SH-SY5Y (cell line): ENCODE results near the gene OR10A5.

Experiments
- GATA2 ChIP-seq: IDR thresholded peaks from 2 replicates; pipeline ENCODE4 v1.6.1; 2011; ENCODE audit warnings: mild to moderate bottlenecking, low read depth, low read length
- GATA3 ChIP-seq: IDR thresholded peaks from 2 replicates; pipeline ENCODE4 v1.6.1; 2011; ENCODE audit warnings: low read depth, mild to moderate bottlenecking, low read length, moderate library complexity

DNA sequence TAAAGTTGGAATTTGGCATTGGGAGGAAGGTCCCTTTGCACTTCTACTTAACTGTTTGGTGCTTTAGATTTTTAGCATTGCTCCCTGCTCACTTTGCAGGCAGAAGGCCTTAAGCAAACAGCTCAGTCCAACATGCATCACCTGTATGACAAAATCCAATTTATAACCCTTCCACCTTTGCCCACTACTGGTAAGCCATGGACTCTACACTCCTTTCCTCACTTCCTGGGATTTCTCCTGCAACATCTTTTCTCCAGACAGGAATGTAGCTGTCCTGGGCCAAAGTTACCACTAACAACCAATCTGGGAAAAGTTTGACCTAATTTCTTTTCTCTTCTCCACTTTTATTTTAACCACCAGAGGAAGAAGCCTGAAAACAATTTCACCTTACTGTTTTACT, 48.6 kb downstream of the OR10A5 start:
- TF ChIP-seq GATA2 (no peak), GATA3 (no peak)
